Astrocyte (in vitro differentiated cells and primary cell): ENCODE measurements around the gene CRBN. TPM values are rescaled to one million over a fixed set of nuclear protein-coding genes. Genes with fewer than 3 reads are reported as not detected.
A peak's percentile ranks its signal among the peaks of the same experiment; 100 is the strongest.

Experiments
- DNase-seq: peaks from one replicate; pipeline ENCODE4 v3.0.0-alpha.2; 2010; ENCODE audit warnings: low read depth
- FAIRE-seq: peaks from 2 replicates; lab custom pipeline; 2011; peaks lifted over from hg19 to GRCh38; lab: Jason Lieb, UNC
- H2AFZ ChIP-seq: 2 replicates; pipeline ENCODE4 v1.6.0; 2012; ENCODE audit warnings: low read depth, low read length, inconsistent platforms
- H3K27ac ChIP-seq: 2 replicates; pipeline ENCODE4 v1.5.1; 2011; ENCODE audit warnings: low read depth, low read length, inconsistent platforms
- H3K27me3 ChIP-seq: 2 replicates; pipeline ENCODE4 v1.6.0; 2011; ENCODE audit warnings: low read length, inconsistent platforms; ENCODE audit not compliant: insufficient read depth
- H3K36me3 ChIP-seq: 2 replicates; pipeline ENCODE4 v1.5.1; 2011; ENCODE audit warnings: low read length, inconsistent platforms; ENCODE audit not compliant: insufficient read depth
- H3K4me1 ChIP-seq: 2 replicates; pipeline ENCODE4 v1.5.1; 2011; ENCODE audit warnings: low read length, inconsistent platforms; ENCODE audit not compliant: insufficient read depth
- H3K4me2 ChIP-seq: 2 replicates; pipeline ENCODE4 v1.6.0; 2012; ENCODE audit warnings: low read length, inconsistent platforms
- H3K4me3 ChIP-seq: 2 replicates; pipeline ENCODE4 v1.5.1; 2011; ENCODE audit warnings: low read depth, mild to moderate bottlenecking, low read length, inconsistent platforms; ENCODE audit not compliant: insufficient read depth
- H3K79me2 ChIP-seq: 2 replicates; pipeline ENCODE4 v1.6.0; 2012; ENCODE audit warnings: mild to moderate bottlenecking, low read length, inconsistent platforms; ENCODE audit not compliant: insufficient read depth
- H3K9ac ChIP-seq: 2 replicates; pipeline ENCODE4 v1.6.0; 2012; ENCODE audit warnings: mild to moderate bottlenecking, low read length, inconsistent platforms
- H3K9me3 ChIP-seq: 2 replicates; pipeline ENCODE4 v1.5.1; 2012; ENCODE audit warnings: low read depth, mild to moderate bottlenecking, low read length, inconsistent platforms; ENCODE audit not compliant: insufficient read depth
- H4K20me1 ChIP-seq: 2 replicates; pipeline ENCODE4 v1.6.0; 2012; ENCODE audit warnings: low read length, inconsistent platforms; ENCODE audit not compliant: insufficient read depth
- H3K27ac Mint-ChIP-seq: one replicate; pipeline ENCODE4 v1.8.0; 2021; ENCODE audit warnings: mild to moderate bottlenecking, mixed read lengths; ENCODE audit not compliant: unreplicated experiment
- H3K27me3 Mint-ChIP-seq: one replicate; pipeline ENCODE4 v1.8.0; 2021; ENCODE audit warnings: low read depth, mixed read lengths; ENCODE audit not compliant: unreplicated experiment
- H3K36me3 Mint-ChIP-seq: one replicate; pipeline ENCODE4 v1.8.0; 2021; ENCODE audit warnings: low read depth, mixed read lengths; ENCODE audit not compliant: unreplicated experiment
- H3K4me1 Mint-ChIP-seq: one replicate; pipeline ENCODE4 v1.8.0; 2021; ENCODE audit warnings: low read depth, mixed read lengths; ENCODE audit not compliant: unreplicated experiment
- H3K4me3 Mint-ChIP-seq: one replicate; pipeline ENCODE4 v1.8.0; 2021; ENCODE audit warnings: mild to moderate bottlenecking, moderate library complexity, mixed read lengths; ENCODE audit not compliant: unreplicated experiment
- H3K9me3 Mint-ChIP-seq: one replicate; pipeline ENCODE4 v1.8.0; 2021; ENCODE audit warnings: mild to moderate bottlenecking, mixed read lengths; ENCODE audit not compliant: unreplicated experiment
- CTCF ChIP-seq: IDR thresholded peaks from 2 replicates; pipeline ENCODE4 v1.5.1; 2011; ENCODE audit warnings: low read depth, mild to moderate bottlenecking, inconsistent platforms, low read length, moderate library complexity; ENCODE audit not compliant: insufficient read depth
- EZH2 ChIP-seq: IDR thresholded peaks from 2 replicates; pipeline ENCODE4 v1.6.1; 2012; ENCODE audit warnings: mild to moderate bottlenecking, low read length, inconsistent platforms; ENCODE audit not compliant: insufficient read depth
- total RNA-seq: library from RNA; stranded (reverse); gene quantifications from 2 replicates; pipeline ENCODE4 v1.2.1, GENCODE V29; 2021

The CRBN gene
- total RNA-seq, 1 donor from 2014 or later = 26.1 TPM

GRCh38 chr3:3189102-3189727, 9.7 kb upstream of the CRBN start:
- Mint-ChIP-seq H3K9me3 (peaks cover 3% of the 10 kb centered on the region), H3K4me1 (peaks cover 8% of the 10 kb centered on the region), H3K27ac (no peak overlapping the region), H3K4me3 (no peak overlapping the region), H3K27me3 (peaks cover 19% of the 10 kb centered on the region), H3K36me3 (no peaks in the 10 kb centered on the region)
- Histone ChIP-seq H2AFZ (no peak overlapping the region), H3K79me2 (no peaks in the 10 kb centered on the region), H3K27me3 (no peaks in the 10 kb centered on the region), H3K4me3 (no peak overlapping the region), H4K20me1 (no peaks in the 10 kb centered on the region), H3K27ac (no peak overlapping the region), H3K9me3 (no peaks in the 10 kb centered on the region), H3K36me3 (no peaks in the 10 kb centered on the region), H3K4me1 (no peaks in the 10 kb centered on the region), H3K4me2 (no peak overlapping the region), H3K9ac (no peak overlapping the region)
- FAIRE-seq (no peak), DNase-seq (peak; percentile 12)
- TF ChIP-seq EZH2 (no peak), CTCF (no peak)

- Histone ChIP-seq H3K4me1 (peaks cover under 1% of the 10 kb centered on the region), H3K4me3 (no peak overlapping the region), H3K9ac (no peak overlapping the region), H3K27ac (no peak overlapping the region), H3K9me3 (no peaks in the 10 kb centered on the region), H3K79me2 (no peaks in the 10 kb centered on the region), H4K20me1 (no peaks in the 10 kb centered on the region), H3K27me3 (no peaks in the 10 kb centered on the region), H3K36me3 (no peaks in the 10 kb centered on the region), H2AFZ (no peak overlapping the region), H3K4me2 (no peak overlapping the region)
- Mint-ChIP-seq H3K27me3 (peaks cover 22% of the 10 kb centered on the region), H3K4me1 (no peaks in the 10 kb centered on the region), H3K27ac (no peak overlapping the region), H3K36me3 (no peaks in the 10 kb centered on the region), H3K9me3 (peaks cover 3% of the 10 kb centered on the region), H3K4me3 (no peak overlapping the region)
- no peak for DNase-seq
- TF ChIP-seq EZH2 (no peak), CTCF (no peak)
- FAIRE-seq = no peak
Measured at GRCh38 chr3:3184876-3185275, 5.4 kb upstream of the CRBN start.

- no peak overlapping the region for H3K27ac ChIP-seq
- peaks cover 40% of the 10 kb centered on the region for H3K79me2 ChIP-seq
- no peaks in the 10 kb centered on the region for H3K36me3 ChIP-seq
- H3K27ac Mint-ChIP-seq = peak overlapping the region; percentile 19
- H3K9ac ChIP-seq = no peak overlapping the region
- DNase-seq = no peak
- no peak overlapping the region for H3K4me3 ChIP-seq
- no peaks in the 10 kb centered on the region for H3K36me3 Mint-ChIP-seq
- peak overlapping the region; percentile 42 for H3K4me3 Mint-ChIP-seq
- no peaks in the 10 kb centered on the region for H3K9me3 Mint-ChIP-seq
- no peak for FAIRE-seq
- peaks cover 18% of the 10 kb centered on the region for H3K27me3 Mint-ChIP-seq
- H3K4me1 ChIP-seq = peaks cover 13% of the 10 kb centered on the region
- TF ChIP-seq EZH2 (no peak), CTCF (no peak)
- H2AFZ ChIP-seq = peak overlapping the region; percentile 46
- H3K27me3 ChIP-seq = no peaks in the 10 kb centered on the region
- H3K4me2 ChIP-seq = no peak overlapping the region
- peaks cover 9% of the 10 kb centered on the region for H3K4me1 Mint-ChIP-seq
- H3K9me3 ChIP-seq = no peaks in the 10 kb centered on the region
- H4K20me1 ChIP-seq = peaks cover 14% of the 10 kb centered on the region
Measured at GRCh38 chr3:3180456-3180855, 965 bp upstream of the CRBN start.
